Eye (tissue), 1 donor: ENCODE data around the gene NXF2B.
A peak's percentile ranks its signal among the peaks of the same experiment; 100 is the strongest.
"Not testable (repeated sequence)": the region's sequence is repeated elsewhere in the genome, so short reads cannot be mapped to it uniquely, and the experiment has no call there.

Experiments
- DNase-seq: peaks from one replicate; pipeline ENCODE4 v3.0.0-alpha.2; 2015

The NXF2B gene

GRCh38 chrX:102439908-102440307 is at the start of gene NXF2B:
NXF2B (minus strand) TSS chrX:102440008; CDS start chrX:102380036, 59,972 bp downstream.
- DNase-seq: not testable (repeated sequence)

- DNase-seq: not testable (repeated sequence)
Measured at GRCh38 chrX:102478765-102479164, 39.0 kb upstream of the NXF2B start.

GRCh38 chrX:102471762-102472220 is 32.0 kb upstream of the NXF2B start, which contains the start of gene TCP11X2:
TCP11X2 (minus strand) TSS chrX:102471812.
- DNase-seq: not testable (repeated sequence)

GRCh38 chrX:102470215-102470614 is 30.4 kb upstream of the NXF2B start:
- DNase-seq: not testable (repeated sequence)

GRCh38 chrX:102458615-102459014 is 18.8 kb upstream of the NXF2B start:
- not testable (repeated sequence) for DNase-seq

GRCh38 chrX:102414493-102414892 is 25.3 kb downstream of the NXF2B start:
- not testable (repeated sequence) for DNase-seq

- peak; percentile 77 for DNase-seq
Measured at GRCh38 chrX:102345916-102346315, 93.9 kb downstream of the NXF2B start.

GRCh38 chrX:102341867-102342266 is 97.9 kb downstream of the NXF2B start:
- DNase-seq: no peak

GRCh38 chrX:102339312-102340298 is 100.2 kb downstream of the NXF2B start:
- DNase-seq: no peak

- no peak for DNase-seq
Measured at GRCh38 chrX:102338162-102338561, 101.6 kb downstream of the NXF2B start.
